WI38 (cell line): ENCODE measurements around the gene LKAAEAR1.

Experiments used
- H3K4me3 ChIP-seq: 2 replicates; pipeline ENCODE4 v1.5.1; 2011; ENCODE audit warnings: low read depth, mild to moderate bottlenecking, control low read depth, low read length
- TF ChIP-seq, protein P1 (sequence below): IDR thresholded peaks from 2 replicates; pipeline ENCODE4 v1.5.1; 2012; ENCODE audit warnings: low read depth, mild to moderate bottlenecking, control low read depth, low read length

LKAAEAR1 gene

GRCh38 chr20:64099086-64099786 lies 15.0 kb upstream of the LKAAEAR1 start:
- H3K4me3 ChIP-seq = no peak overlapping the region
- TF ChIP-seq, protein P1, sequence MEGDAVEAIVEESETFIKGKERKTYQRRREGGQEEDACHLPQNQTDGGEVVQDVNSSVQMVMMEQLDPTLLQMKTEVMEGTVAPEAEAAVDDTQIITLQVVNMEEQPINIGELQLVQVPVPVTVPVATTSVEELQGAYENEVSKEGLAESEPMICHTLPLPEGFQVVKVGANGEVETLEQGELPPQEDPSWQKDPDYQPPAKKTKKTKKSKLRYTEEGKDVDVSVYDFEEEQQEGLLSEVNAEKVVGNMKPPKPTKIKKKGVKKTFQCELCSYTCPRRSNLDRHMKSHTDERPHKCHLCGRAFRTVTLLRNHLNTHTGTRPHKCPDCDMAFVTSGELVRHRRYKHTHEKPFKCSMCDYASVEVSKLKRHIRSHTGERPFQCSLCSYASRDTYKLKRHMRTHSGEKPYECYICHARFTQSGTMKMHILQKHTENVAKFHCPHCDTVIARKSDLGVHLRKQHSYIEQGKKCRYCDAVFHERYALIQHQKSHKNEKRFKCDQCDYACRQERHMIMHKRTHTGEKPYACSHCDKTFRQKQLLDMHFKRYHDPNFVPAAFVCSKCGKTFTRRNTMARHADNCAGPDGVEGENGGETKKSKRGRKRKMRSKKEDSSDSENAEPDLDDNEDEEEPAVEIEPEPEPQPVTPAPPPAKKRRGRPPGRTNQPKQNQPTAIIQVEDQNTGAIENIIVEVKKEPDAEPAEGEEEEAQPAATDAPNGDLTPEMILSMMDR = no peak

DNA sequence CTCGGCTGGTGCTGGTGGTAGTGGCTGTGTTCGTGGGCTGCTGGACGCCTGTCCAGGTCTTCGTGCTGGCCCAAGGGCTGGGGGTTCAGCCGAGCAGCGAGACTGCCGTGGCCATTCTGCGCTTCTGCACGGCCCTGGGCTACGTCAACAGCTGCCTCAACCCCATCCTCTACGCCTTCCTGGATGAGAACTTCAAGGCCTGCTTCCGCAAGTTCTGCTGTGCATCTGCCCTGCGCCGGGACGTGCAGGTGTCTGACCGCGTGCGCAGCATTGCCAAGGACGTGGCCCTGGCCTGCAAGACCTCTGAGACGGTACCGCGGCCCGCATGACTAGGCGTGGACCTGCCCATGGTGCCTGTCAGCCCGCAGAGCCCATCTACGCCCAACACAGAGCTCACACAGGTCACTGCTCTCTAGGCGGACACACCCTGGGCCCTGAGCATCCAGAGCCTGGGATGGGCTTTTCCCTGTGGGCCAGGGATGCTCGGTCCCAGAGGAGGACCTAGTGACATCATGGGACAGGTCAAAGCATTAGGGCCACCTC lies 14.3 kb upstream of the LKAAEAR1 start:
- TF ChIP-seq, protein P1 = no peak
- no peak overlapping the region for H3K4me3 ChIP-seq

- TF ChIP-seq, protein P1 = no peak
- H3K4me3 ChIP-seq = no peak overlapping the region
Observed at GRCh38 chr20:64096535-64096934, 12.3 kb upstream of the LKAAEAR1 start.

DNA sequence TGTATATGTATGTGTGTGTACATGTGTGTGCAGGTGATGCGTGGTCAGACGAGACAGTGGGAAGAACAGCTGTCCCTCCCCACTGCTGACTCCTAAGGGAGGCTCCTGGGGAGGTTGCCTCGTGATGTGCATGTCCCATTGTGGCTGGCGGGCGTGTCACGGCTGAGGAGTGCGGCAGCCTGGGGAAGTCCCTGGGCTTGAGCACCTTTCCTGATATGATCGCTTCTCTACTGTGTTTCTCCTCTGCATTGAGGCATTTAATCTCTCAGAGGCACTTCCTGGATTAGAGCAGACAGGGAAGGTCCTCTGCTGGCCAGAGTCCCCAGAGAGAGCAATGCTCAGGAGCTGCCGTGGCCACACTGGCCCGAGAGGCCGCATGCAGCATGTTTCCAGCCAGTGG lies 11.7 kb upstream of the LKAAEAR1 start:
- no peak overlapping the region for H3K4me3 ChIP-seq
- TF ChIP-seq, protein P1 = no peak

DNA sequence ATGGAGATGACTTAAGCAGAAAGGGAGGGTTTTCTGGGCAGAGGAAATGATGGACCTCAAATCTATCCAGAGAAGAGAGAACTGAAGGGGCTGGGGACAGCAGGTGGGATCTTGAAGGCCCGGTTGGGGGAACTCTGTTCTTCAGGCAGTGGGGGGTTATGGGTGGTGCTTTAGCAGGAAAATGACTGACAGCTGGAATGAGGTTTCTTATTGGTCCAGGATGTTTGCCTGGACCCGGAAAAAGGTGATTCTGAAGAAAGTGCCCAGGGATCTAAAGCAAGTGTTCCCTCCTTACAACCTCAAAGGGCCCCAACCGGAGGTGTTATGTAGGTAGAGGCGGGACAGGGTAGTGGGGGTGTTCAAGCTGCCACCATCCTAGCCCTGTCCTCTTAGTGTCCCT lies 11.3 kb upstream of the LKAAEAR1 start:
- TF ChIP-seq, protein P1 = no peak

DNA sequence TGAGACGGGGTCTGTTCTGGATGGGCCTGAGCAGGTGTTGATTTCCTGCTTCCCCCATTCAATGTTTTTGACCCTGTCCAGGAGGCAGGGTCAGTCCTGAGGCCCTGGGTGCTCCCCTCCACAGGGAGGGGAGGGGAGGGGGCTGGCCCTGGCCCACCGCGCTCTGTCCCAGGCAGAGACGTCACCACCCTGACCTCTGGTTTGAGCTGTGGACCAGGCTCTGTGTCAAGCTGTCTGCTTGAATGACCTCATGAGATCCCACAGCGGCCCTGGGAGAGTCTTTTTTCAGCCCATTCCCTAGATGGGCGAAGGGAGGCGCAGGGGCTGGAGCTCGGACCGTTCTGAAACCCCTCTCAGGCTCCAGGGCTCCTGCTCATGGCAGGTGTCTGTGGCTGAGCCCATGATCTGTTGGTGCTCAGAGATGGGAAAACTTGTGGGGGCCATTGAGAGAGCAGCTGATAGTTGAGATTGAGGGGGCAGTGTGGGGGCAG lies 8.9 kb upstream of the LKAAEAR1 start:
- H3K4me3 ChIP-seq = no peak overlapping the region
- TF ChIP-seq, protein P1 = no peak

More for the DNA sequence above, 11.3 kb upstream of the LKAAEAR1 start:
- H3K4me3 ChIP-seq = no peak overlapping the region

- TF ChIP-seq, protein P1 = no peak
- H3K4me3 ChIP-seq = no peak overlapping the region
Observed at GRCh38 chr20:64092258-64093012, 8.2 kb upstream of the LKAAEAR1 start.
